ENCODE results near the gene OSBPL10. TPM values are rescaled to one million over a fixed set of nuclear protein-coding genes. Genes with fewer than 3 reads are reported as not detected.

Gene OSBPL10
- total RNA-seq, 1 donor from 2014 or later: 15.5 TPM

- DNase-seq (ENCODE audit: low read depth): peak; percentile 46
Measured at GRCh38 chr3:31959951-31960792, 20.9 kb downstream of the OSBPL10 start.

- no peak for DNase-seq (ENCODE audit: low read depth)
Measured at GRCh38 chr3:31959251-31959650, 21.8 kb downstream of the OSBPL10 start.

- no peak for DNase-seq (ENCODE audit: low read depth)
Measured at GRCh38 chr3:31958701-31959152, 22.3 kb downstream of the OSBPL10 start.

- peak; percentile 93 for DNase-seq (ENCODE audit: low read depth)
Measured at GRCh38 chr3:31957106-31957505, 24.0 kb downstream of the OSBPL10 start.

- DNase-seq (ENCODE audit: low read depth): peak; percentile 65
Measured at GRCh38 chr3:31955581-31955980, 25.5 kb downstream of the OSBPL10 start.

- DNase-seq (ENCODE audit: low read depth): no peak
Measured at GRCh38 chr3:31953636-31954035, 27.4 kb downstream of the OSBPL10 start.

DNA sequence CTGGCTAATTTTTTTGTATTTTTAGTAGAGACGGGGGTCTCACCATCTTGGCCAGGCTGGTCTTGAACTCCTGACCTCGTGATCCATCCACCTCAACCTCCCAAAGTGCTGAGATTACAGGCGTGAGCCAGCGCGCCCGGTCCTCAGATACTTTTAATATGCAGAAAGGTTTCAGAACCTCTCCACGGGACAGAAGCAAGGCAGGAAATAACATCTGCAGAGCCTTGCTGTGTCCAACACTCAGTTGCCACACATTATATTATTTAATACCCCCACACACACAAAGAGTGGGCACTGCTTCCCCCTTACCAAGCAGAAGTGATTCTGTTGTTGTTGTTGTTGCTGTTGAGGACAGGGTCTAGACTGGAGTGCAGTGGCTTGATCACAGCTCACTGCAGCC lies 28.0 kb downstream of the OSBPL10 start:
- no peak for DNase-seq (ENCODE audit: low read depth)

GRCh38 chr3:31952205-31952604 lies 28.9 kb downstream of the OSBPL10 start:
- no peak for DNase-seq (ENCODE audit: low read depth)

DNA sequence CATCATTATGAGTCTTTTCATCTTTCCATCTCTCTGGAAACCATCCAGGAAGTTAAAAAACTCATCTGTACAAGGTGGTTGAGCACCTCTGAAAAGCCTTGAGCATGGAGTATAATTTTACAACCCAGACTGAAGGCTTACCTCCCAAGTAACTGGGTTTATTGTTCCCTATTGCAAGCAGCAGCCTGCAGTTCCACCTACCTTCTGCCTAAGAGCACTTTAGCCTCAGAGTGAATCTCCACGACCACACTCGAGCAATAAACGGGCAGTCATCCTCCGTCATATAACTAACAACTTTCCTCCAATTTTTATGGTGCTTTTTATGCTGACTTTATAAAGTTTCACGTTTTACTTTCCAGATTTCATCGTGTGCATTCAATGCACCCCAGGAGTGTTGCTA lies 32.8 kb downstream of the OSBPL10 start:
- no peak for DNase-seq (ENCODE audit: low read depth)

- no peak for DNase-seq (ENCODE audit: low read depth)
Measured at GRCh38 chr3:31947671-31948091, 33.4 kb downstream of the OSBPL10 start.

GRCh38 chr3:31947162-31947561 lies 33.9 kb downstream of the OSBPL10 start:
- DNase-seq (ENCODE audit: low read depth): no peak

DNA sequence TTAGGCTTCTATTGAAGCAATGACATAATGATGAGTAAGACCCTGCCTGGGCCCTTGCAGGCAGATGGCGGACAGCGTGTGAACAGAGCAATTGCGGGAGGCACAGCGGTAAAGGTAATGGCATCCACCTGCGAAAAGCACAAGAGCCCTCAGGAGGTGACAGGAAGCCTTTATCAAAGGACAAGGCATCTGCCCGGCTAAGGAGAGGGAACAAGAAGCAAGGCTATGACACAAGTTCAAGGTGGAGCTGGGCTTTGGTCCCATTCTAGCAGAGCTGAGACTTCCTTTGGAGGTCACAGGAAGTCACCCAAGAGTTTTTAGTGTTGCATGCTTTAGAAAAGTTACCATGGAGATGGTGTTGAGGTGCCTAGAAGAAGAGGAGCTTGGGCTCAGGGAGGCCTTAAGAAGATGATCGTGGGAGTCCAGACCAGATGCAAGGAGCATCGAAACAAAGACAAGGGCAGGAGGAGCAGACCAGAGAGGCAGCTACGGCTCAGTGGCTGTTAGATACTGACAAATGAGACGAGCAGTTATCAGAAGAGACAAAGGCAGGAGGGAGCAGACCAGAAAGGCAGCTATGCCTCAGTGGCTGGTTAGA lies 34.5 kb downstream of the OSBPL10 start:
- DNase-seq (ENCODE audit: low read depth): no peak

DNA sequence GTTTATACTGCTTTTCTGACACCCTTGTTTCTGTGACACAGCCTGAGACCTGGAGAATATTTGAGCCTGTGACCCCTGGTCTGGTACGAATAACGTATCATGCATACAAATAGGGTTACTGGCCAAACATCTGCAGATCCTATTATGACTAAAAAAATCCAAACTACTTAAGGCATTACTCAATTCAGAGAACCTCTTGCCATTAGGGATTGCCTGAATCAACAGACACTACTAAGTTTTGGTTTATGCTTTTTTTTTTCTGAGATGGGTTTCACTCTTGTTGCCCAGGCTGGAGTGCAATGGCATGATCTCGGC lies 35.4 kb downstream of the OSBPL10 start:
- no peak for DNase-seq (ENCODE audit: low read depth)

GRCh38 chr3:31943041-31943440 lies 38.0 kb downstream of the OSBPL10 start:
- DNase-seq (ENCODE audit: low read depth): no peak

- no peak for DNase-seq (ENCODE audit: low read depth)
Measured at GRCh38 chr3:31942446-31942845, 38.6 kb downstream of the OSBPL10 start.

DNA sequence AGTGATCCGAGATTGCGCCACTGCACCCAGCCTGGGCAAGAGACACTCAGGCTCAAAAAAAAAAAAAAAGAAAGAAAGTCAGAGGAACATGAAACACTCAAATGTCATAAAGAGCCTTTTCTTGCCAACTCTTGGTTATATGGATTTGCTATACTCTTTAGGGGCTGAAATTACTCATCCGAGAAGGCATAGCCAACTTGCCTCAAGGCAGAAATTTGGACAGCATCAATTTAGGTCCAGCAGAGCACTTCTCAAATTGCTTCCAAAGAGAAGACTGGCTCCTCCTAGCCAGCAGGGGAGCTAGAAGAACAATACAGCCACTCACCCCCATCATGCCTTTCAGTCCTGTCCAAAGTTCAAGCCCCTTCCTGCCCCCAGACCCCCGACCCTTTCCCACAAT lies 43.8 kb downstream of the OSBPL10 start:
- no peak for DNase-seq (ENCODE audit: low read depth)

DNA sequence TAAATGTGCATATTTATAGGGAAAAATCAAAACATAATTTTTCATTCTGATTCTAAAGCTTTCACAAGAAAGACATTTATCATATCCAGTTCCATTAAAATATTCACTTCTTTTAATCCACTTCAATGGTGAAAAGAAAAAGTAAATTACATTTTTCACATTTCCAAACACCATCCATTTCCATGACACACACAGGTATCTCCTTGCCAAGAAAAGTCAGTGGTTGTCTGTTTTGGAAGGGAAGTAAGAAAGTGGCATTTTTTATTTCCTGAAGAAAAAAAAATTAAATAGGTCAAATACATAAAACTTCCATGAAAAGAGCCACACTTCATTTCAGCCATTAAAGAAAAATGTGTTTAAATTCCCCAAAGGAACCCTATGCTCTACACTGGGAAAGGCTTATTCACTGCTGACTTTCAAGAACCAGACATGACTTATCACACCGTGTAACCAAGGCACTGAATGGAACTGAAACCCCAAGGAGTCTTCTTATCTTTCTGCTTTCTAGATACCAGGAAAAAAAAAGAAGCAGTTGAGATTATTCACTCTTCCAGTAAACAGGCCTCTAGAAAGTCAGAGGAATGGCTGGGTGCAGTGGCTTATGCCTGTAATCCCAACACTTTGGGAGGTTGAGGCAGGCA lies 44.5 kb downstream of the OSBPL10 start:
- no peak for DNase-seq (ENCODE audit: low read depth)

GRCh38 chr3:31934866-31935265 lies 46.2 kb downstream of the OSBPL10 start:
- no peak for DNase-seq (ENCODE audit: low read depth)

DNA sequence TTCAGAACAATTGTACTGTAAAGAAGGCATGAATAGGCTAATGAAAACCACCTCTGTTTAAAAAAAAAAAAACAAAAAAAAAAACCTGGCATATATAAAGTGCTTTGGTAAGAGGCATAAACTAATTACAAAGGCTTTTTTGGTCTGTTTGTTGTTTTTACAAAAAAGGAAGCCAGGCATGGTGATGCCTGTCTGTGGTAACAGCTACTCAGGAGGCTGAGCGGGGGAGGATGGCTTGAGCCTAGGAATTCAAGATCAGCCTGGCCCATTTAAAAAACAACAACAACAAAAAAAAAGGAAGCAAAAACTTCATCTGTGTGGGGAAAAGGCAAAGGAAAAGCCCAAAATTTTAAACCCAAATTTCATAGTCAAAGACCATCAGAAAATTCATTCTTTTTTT lies 47.0 kb downstream of the OSBPL10 start:
- no peak for DNase-seq (ENCODE audit: low read depth)

DNA sequence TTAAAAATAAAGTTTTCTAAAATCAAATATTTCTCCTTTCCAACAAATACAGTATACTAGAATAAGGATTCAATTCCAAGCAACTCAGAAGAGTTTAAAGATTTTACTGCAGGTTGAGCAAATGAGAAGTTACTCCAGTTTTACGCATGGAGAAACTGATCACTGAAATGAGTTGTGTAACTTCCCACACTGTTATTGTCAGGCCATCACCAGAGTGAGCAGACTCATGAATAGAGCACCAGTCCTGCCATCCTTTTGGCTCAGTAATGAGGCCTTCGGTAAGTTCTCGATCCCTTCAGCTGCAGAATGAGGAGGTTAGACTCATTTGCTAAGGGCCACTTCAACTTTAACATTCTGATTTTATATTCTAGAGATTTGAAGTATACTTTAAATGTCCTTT lies 48.1 kb downstream of the OSBPL10 start:
- DNase-seq (ENCODE audit: low read depth): no peak

DNA sequence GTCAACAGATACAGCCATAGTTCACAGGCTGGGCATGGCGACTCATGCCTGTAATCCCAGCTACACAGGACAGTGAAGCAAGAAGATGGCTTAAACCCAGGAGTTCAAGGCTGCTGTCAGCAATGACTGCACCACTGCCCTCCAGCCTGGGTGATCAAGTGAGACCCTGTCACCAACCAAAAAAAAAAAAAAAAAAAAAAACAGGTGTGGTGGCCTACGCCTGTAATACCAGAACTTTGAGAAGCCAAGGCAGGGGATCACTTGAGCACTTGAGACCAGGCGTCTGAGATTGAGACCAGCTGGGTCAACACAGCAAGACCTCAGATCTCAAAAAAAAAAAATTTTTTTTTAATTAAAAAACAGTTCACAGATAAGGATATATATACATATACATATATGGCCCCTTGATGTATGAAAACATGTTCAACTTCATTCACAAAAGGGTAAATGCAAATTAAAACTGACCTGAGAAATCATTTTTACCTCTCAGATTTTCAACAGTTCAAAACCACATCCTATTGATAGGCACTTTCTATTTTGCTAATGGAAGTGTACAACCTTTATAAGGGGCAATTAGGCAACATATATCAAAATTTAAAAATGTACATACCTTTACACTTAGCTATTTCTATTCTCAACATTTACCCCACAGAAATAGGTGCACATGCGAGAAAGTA lies 51.1 kb downstream of the OSBPL10 start:
- no peak for DNase-seq (ENCODE audit: low read depth)

DNA sequence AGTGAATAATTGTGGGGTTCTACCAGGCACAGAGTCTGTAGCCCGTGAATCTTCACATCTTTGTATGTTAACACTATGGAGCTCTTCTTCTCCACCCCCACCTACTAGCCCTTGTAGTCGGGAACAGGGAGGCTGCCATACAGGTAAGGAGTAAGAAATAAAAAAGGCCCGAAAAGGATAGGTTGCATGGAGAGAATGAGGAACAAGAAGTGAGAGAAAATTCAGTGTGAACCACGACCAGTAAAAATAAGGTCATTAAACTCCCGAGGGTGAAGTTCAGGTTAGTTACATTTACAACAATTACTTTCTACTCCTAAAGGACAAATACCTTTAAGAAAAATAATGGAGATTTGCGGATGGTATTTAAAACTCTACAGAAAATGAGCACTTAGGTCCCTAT lies 53.3 kb downstream of the OSBPL10 start:
- no peak for DNase-seq (ENCODE audit: low read depth)

Measured in myocyte (in vitro differentiated cells).